BJ (cell line): ENCODE measurements around the gene YJU2. TPM values are rescaled to one million over a fixed set of nuclear protein-coding genes. Genes with fewer than 3 reads are reported as not detected.
"Not testable (repeated sequence)": the region's sequence is repeated elsewhere in the genome, so short reads cannot be mapped to it uniquely, and the experiment has no call there.

Experiments used
- CTCF ChIA-PET: fragments of 350-600 bp; formaldehyde crosslinking; extraction: SDS; loops from one replicate; lab custom pipeline; 2021; ENCODE audit warnings: antibody characterized with exemption, inconsistent platforms; lab: Yijun Ruan, JAX
- POLR2A ChIA-PET: fragments of 300-600 bp; sonication (Branson Sonifier 250); formaldehyde crosslinking; extraction: SDS; loops from one replicate; lab custom pipeline; 2021; ENCODE audit warnings: antibody characterized with exemption; lab: Charles Lee
- DNase-seq: peaks from one replicate; pipeline ENCODE4 v3.0.0-alpha.2; 2011; ENCODE audit warnings: low read depth
- H3K27me3 ChIP-seq: 2 replicates; pipeline ENCODE4 v1.6.0; 2011; ENCODE audit warnings: low read length; ENCODE audit not compliant: control insufficient read depth, insufficient read depth
- H3K36me3 ChIP-seq: 2 replicates; pipeline ENCODE4 v1.5.1; 2011; ENCODE audit warnings: low read length; ENCODE audit not compliant: control insufficient read depth, insufficient read depth
- H3K4me3 ChIP-seq: 2 replicates; pipeline ENCODE4 v1.5.1; 2011; ENCODE audit warnings: low read depth, mild to moderate bottlenecking, control low read depth, low read length
- polyA plus RNA-seq: library from polyadenylated mRNA; depleted of rRNA; stranded (reverse); fragments of >200 nt; gene quantifications from 2 replicates; pipeline ENCODE4 v1.2.3, GENCODE V29; 2011
- TF ChIP-seq, protein P1 (sequence below): IDR thresholded peaks from 2 replicates; pipeline ENCODE4 v1.5.1; 2011; ENCODE audit warnings: low read depth, mild to moderate bottlenecking, control low read depth, inconsistent platforms, low read length, moderate library complexity; ENCODE audit not compliant: insufficient read depth

Gene YJU2
- polyA plus RNA-seq, 1 experiment, result 14.5 TPM

- Histone ChIP-seq H3K27me3 (peaks cover 24% of the 10 kb centered on the region), H3K36me3 (no peaks in the 10 kb centered on the region), H3K4me3 (no peak overlapping the region)
- no peak for DNase-seq
- ChIA-PET POLR2A (no interaction called here), CTCF (interaction anchor here (1.2 kb wide), 1 partner anchor 73 kb away, joined by 4 read pairs; no protein-coding TSS in a partner anchor)
- TF ChIP-seq, protein P1, sequence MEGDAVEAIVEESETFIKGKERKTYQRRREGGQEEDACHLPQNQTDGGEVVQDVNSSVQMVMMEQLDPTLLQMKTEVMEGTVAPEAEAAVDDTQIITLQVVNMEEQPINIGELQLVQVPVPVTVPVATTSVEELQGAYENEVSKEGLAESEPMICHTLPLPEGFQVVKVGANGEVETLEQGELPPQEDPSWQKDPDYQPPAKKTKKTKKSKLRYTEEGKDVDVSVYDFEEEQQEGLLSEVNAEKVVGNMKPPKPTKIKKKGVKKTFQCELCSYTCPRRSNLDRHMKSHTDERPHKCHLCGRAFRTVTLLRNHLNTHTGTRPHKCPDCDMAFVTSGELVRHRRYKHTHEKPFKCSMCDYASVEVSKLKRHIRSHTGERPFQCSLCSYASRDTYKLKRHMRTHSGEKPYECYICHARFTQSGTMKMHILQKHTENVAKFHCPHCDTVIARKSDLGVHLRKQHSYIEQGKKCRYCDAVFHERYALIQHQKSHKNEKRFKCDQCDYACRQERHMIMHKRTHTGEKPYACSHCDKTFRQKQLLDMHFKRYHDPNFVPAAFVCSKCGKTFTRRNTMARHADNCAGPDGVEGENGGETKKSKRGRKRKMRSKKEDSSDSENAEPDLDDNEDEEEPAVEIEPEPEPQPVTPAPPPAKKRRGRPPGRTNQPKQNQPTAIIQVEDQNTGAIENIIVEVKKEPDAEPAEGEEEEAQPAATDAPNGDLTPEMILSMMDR, result no peak
These were observed 32.9 kb downstream of the YJU2 start for GRCh38 chr19:4279530-4280422.

GRCh38 chr19:4284176-4284958 lies 37.5 kb downstream of the YJU2 start:
- TF ChIP-seq, protein P1, result no peak
- ChIA-PET POLR2A (no interaction called here), CTCF (interaction anchor here (1.7 kb wide), 1 partner anchor 68 kb away, joined by 5 read pairs; no protein-coding TSS in a partner anchor)
- no peak overlapping the region for H3K4me3 ChIP-seq
- H3K27me3 ChIP-seq, result peaks cover 17% of the 10 kb centered on the region
- no peak for DNase-seq
- no peaks in the 10 kb centered on the region for H3K36me3 ChIP-seq

GRCh38 chr19:4284974-4285373 lies 38.1 kb downstream of the YJU2 start:
- H3K4me3 ChIP-seq, result no peak overlapping the region
- no peaks in the 10 kb centered on the region for H3K36me3 ChIP-seq
- peaks cover 12% of the 10 kb centered on the region for H3K27me3 ChIP-seq
- ChIA-PET CTCF (interaction anchor here (1.7 kb wide), 1 partner anchor 68 kb away, joined by 5 read pairs; no protein-coding TSS in a partner anchor), POLR2A (no interaction called here)
- TF ChIP-seq, protein P1, result no peak
- DNase-seq, result no peak

GRCh38 chr19:4286141-4286540 lies 39.3 kb downstream of the YJU2 start:
- POLR2A ChIA-PET, CTCF ChIA-PET: not testable (repeated sequence)

DNA sequence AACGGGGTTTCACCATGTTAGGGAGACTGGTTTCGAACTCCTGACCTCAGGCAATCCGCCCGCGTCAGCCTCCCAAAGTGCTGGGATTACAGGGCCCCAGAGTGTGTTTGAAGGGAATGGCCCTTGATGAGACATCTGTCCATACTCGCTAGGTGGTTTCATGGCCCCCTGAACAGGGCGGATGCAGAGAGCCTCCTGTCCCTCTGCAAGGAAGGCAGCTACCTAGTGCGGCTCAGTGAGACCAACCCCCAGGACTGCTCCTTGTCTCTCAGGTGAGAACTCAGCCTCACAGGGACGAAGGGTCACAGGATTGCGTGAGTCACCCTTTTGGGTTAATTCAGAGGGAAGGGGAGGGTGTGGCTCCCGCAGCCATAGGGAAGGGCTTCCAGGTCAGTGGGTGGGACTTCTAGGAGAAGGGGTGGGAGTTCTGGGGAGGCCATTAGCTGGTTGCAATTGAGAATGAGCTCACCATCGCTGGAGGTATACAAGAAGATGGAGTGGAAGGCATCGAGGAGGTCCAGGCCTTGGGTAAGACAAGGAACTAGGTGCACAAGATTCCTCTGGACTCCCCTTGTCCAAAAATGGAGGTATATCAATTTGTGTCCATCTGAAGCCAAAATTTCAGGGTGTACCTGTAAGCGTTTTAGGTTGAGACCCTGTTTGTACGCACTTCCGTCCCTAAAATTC lies 41.4 kb downstream of the YJU2 start:
- Histone ChIP-seq H3K4me3 (no peak overlapping the region), H3K36me3 (no peaks in the 10 kb centered on the region), H3K27me3 (peaks cover 1% of the 10 kb centered on the region; the same call in 1 of the 2 replicates)
- POLR2A ChIA-PET, result no interaction called here
- CTCF ChIA-PET, result interaction anchor here (0.6 to 1.0 kb wide), 2 partner anchors 64 to 466 kb away, joined by 3 read pairs; no protein-coding TSS in a partner anchor
- TF ChIP-seq, protein P1, result no peak
- no peak for DNase-seq

More at GRCh38 chr19:4286141-4286540, 39.3 kb downstream of the YJU2 start:
- H3K36me3 ChIP-seq, DNase-seq, H3K4me3 ChIP-seq, H3K27me3 ChIP-seq: not testable (repeated sequence)
